IMR-90 (cell line): ENCODE results near the gene CASP9. TPM values are rescaled to one million over a fixed set of nuclear protein-coding genes. Genes with fewer than 3 reads are reported as not detected.

Experiments
- ATAC-seq: fragments of 200-7000 bp; cut with Tn5 transposase; 2 replicates; pipeline ENCODE4 v1.9.1; 2020; ENCODE audit warnings: low read depth, mild to moderate bottlenecking, moderate library complexity
- BruUV-seq: library from RNA; stranded (reverse); fragments of 400-500 nt; replicated peaks from 2 replicates; lab custom pipeline; 2021; lab: Mats Ljungman, UMichigan
- CTCF ChIA-PET: fragments of 300-600 bp; formaldehyde crosslinking; extraction: SDS; loops from one replicate; lab custom pipeline; 2021; ENCODE audit warnings: antibody characterized with exemption; lab: Yijun Ruan, JAX
- POLR2A ChIA-PET: fragments of 300-600 bp; sonication (Branson Sonifier 250); formaldehyde crosslinking; loops from one replicate; lab custom pipeline; 2022; ENCODE audit warnings: antibody characterized with exemption; ENCODE audit not compliant: unreplicated experiment; lab: Charles Lee
- DNase-seq: peaks from one replicate; pipeline ENCODE4 v3.0.0; 2013
- H2AFZ ChIP-seq: replicated peaks from 2 replicates; pipeline ENCODE3; 2013; ENCODE audit warnings: low read length, mild to moderate bottlenecking; ENCODE audit not compliant: poor library complexity
- H2AK5ac ChIP-seq: 2 replicates; pipeline ENCODE4 v1.6.1; 2013; ENCODE audit warnings: low read depth, low read length, inconsistent platforms
- H2AK9ac ChIP-seq: replicated peaks from 2 replicates; pipeline ENCODE3; 2013; ENCODE audit warnings: mild to moderate bottlenecking, low read depth, low read length, moderate library complexity; ENCODE audit not compliant: poor library complexity
- H2BK120ac ChIP-seq: 2 replicates; pipeline ENCODE4 v1.6.1; 2013; ENCODE audit warnings: low read depth, low read length, inconsistent platforms
- H2BK15ac ChIP-seq: 3 replicates; pipeline ENCODE4 v1.6.1; 2013; ENCODE audit warnings: low read depth, low read length, inconsistent platforms
- H2BK20ac ChIP-seq: 2 replicates; pipeline ENCODE4 v1.6.1; 2013; ENCODE audit warnings: low read depth, mild to moderate bottlenecking, inconsistent platforms, low read length, moderate library complexity
- H2BK5ac ChIP-seq: 2 replicates; pipeline ENCODE4 v1.6.1; 2013; ENCODE audit warnings: mild to moderate bottlenecking, low read depth, low read length, inconsistent platforms; ENCODE audit not compliant: poor library complexity, severe bottlenecking
- H3K14ac ChIP-seq: replicated peaks from 2 replicates; pipeline ENCODE4 v1.6.1; 2013; ENCODE audit warnings: low read depth, low read length, inconsistent platforms
- H3K18ac ChIP-seq: 2 replicates; pipeline ENCODE4 v1.6.1; 2013; ENCODE audit warnings: low read depth, low read length, control low read depth
- H3K23ac ChIP-seq: 2 replicates; pipeline ENCODE4 v1.6.1; 2013; ENCODE audit warnings: low read depth, low read length, inconsistent platforms
- H3K27ac ChIP-seq: 2 replicates; pipeline ENCODE4 v1.5.1; 2013; ENCODE audit warnings: mild to moderate bottlenecking, control low read depth, low read length; ENCODE audit not compliant: insufficient read depth
- H3K27me3 ChIP-seq: 2 replicates; pipeline ENCODE4 v1.6.1; 2013; ENCODE audit warnings: low read length; ENCODE audit not compliant: control insufficient read depth, insufficient read depth
- H3K36me3 ChIP-seq: 2 replicates; pipeline ENCODE4 v1.6.1; 2013; ENCODE audit warnings: low read length, mixed read lengths; ENCODE audit not compliant: control insufficient read depth, insufficient read depth
- H3K4ac ChIP-seq: 2 replicates; pipeline ENCODE4 v1.6.1; 2013; ENCODE audit warnings: low read depth, low read length, inconsistent platforms
- H3K4me1 ChIP-seq: 2 replicates; pipeline ENCODE4 v1.6.1; 2013; ENCODE audit warnings: low read length, mixed read lengths; ENCODE audit not compliant: control insufficient read depth, insufficient read depth
- H3K4me2 ChIP-seq: 2 replicates; pipeline ENCODE4 v1.6.1; 2013; ENCODE audit warnings: low read depth, mild to moderate bottlenecking, control low read depth, low read length, moderate library complexity
- H3K4me3 ChIP-seq: 2 replicates; pipeline ENCODE4 v1.5.1; 2013; ENCODE audit warnings: low read depth, mild to moderate bottlenecking, control low read depth, low read length, moderate library complexity; ENCODE audit not compliant: insufficient read depth
- H3K56ac ChIP-seq: 2 replicates; pipeline ENCODE4 v1.6.1; 2013; ENCODE audit warnings: low read length, inconsistent platforms; ENCODE audit not compliant: insufficient read depth; ENCODE audit errors: extremely low read depth
- H3K79me1 ChIP-seq, 2 experiments: 2 replicates each; pipeline ENCODE4 v1.6.1; 2013; ENCODE audit warnings: low read length in 2 of 2, inconsistent platforms in 1 of 2, low read depth in 1 of 2
- H3K9ac ChIP-seq: 2 replicates; pipeline ENCODE4 v1.6.1; 2013; ENCODE audit warnings: low read depth, low read length, control low read depth
- H3K9me1 ChIP-seq: 2 replicates; pipeline ENCODE4 v1.6.1; 2013; ENCODE audit warnings: low read length, inconsistent platforms; ENCODE audit not compliant: insufficient read depth
- H3K9me3 ChIP-seq: 2 replicates; pipeline ENCODE4 v1.6.1; 2013; ENCODE audit warnings: low read length; ENCODE audit not compliant: control insufficient read depth, insufficient read depth
- H4K20me1 ChIP-seq: 2 replicates; pipeline ENCODE4 v1.6.1; 2013; ENCODE audit warnings: low read length, inconsistent platforms; ENCODE audit not compliant: insufficient read depth
- H4K5ac ChIP-seq: 2 replicates; pipeline ENCODE4 v1.6.1; 2013; ENCODE audit warnings: mild to moderate bottlenecking, low read depth, low read length, control low read depth
- H4K8ac ChIP-seq, 2 experiments: 2 replicates each; pipeline ENCODE4 v1.6.1; 2013; ENCODE audit warnings: low read depth in 2 of 2, low read length in 2 of 2, control low read depth in 1 of 2, inconsistent platforms in 1 of 2
- H4K91ac ChIP-seq: 2 replicates; pipeline ENCODE4 v1.6.1; 2013; ENCODE audit warnings: low read depth, low read length, inconsistent platforms; ENCODE audit not compliant: insufficient read depth
- BHLHE40 ChIP-seq: fragments of 150-350 bp; IDR thresholded peaks from 2 replicates; pipeline ENCODE4 v1.6.1; 2016; ENCODE audit warnings: mild to moderate bottlenecking, low read depth, low read length
- CEBPB ChIP-seq: IDR thresholded peaks from 2 replicates; pipeline ENCODE4 v1.6.1; 2012; ENCODE audit warnings: low read depth, low read length, improper control_type of control experiment
- CHD1 ChIP-seq: IDR thresholded peaks from 2 replicates; pipeline ENCODE4 v1.6.1; 2012; ENCODE audit warnings: low read depth, low read length, improper control_type of control experiment
- FOS ChIP-seq: fragments of 150-350 bp; IDR thresholded peaks from 2 replicates; pipeline ENCODE4 v1.6.1; 2016; ENCODE audit warnings: low read depth, low read length
- MAFK ChIP-seq: IDR thresholded peaks from 2 replicates; pipeline ENCODE4 v1.6.1; 2012; ENCODE audit warnings: low read depth, low read length, improper control_type of control experiment
- MAZ ChIP-seq: IDR thresholded peaks from 2 replicates; pipeline ENCODE4 v1.6.1; 2012; ENCODE audit warnings: low read depth, mild to moderate bottlenecking, low read length, improper control_type of control experiment, moderate library complexity, borderline replicate concordance
- MXI1 ChIP-seq: IDR thresholded peaks from 2 replicates; pipeline ENCODE4 v1.6.1; 2012; ENCODE audit warnings: low read depth, mild to moderate bottlenecking, low read length, moderate library complexity, borderline replicate concordance
- NFE2L2 ChIP-seq: fragments of 150-350 bp; IDR thresholded peaks from 2 replicates; pipeline ENCODE4 v1.6.1; 2016; ENCODE audit warnings: low read depth, mild to moderate bottlenecking, low read length
- POLR2A ChIP-seq: IDR thresholded peaks from 2 replicates; pipeline ENCODE4 v1.6.1; 2012; ENCODE audit warnings: mild to moderate bottlenecking, low read depth, low read length
- RAD21 ChIP-seq: IDR thresholded peaks from 2 replicates; pipeline ENCODE4 v1.6.1; 2012; ENCODE audit warnings: low read length, improper control_type of control experiment
- RCOR1 ChIP-seq: IDR thresholded peaks from 2 replicates; pipeline ENCODE4 v1.6.1; 2012; ENCODE audit warnings: mild to moderate bottlenecking, low read length, improper control_type of control experiment; ENCODE audit not compliant: insufficient replicate concordance
- RFX5 ChIP-seq: IDR thresholded peaks from 2 replicates; pipeline ENCODE4 v1.8.0; 2012; ENCODE audit warnings: low read depth, mild to moderate bottlenecking, low read length, moderate library complexity
- SMC3 ChIP-seq: fragments of 150-350 bp; IDR thresholded peaks from 2 replicates; pipeline ENCODE4 v1.6.1; 2016; ENCODE audit warnings: low read depth, mild to moderate bottlenecking, antibody characterized with exemption, low read length, moderate library complexity
- dilution Hi-C: fragments of 300-500 bp; cut with HindIII; formaldehyde crosslinking; loops from one replicate; pipeline ENCODE4 v1.14.3; 2018; ENCODE audit warnings: low sequenced_read_pairs; ENCODE audit not compliant: unreplicated experiment
- in situ Hi-C: fragments of 300-500 bp; cut with MboI; formaldehyde crosslinking; loops from 3 replicates; pipeline ENCODE4 v1.14.3; 2019; ENCODE audit warnings: low sequenced_read_pairs, inconsistent platforms, mixed read lengths
- intact Hi-C: fragments of 100-400 bp; cut with micrococcal nuclease; formaldehyde crosslinking; loops from 2 replicates; pipeline ENCODE4 v1.10.0; 2022
- polyA plus RNA-seq, 3 experiments: library from polyadenylated mRNA; depleted of rRNA; stranded (reverse); fragments of >200 nt; gene quantifications; 2 replicates each; pipeline ENCODE4 v1.2.3, GENCODE V29; 2012; ENCODE audit warnings: low replicate concordance in 1 of 3
- total RNA-seq: library from RNA; depleted of rRNA; stranded (reverse); fragments of >200 nt; gene quantifications from 2 replicates; pipeline ENCODE4 v1.2.3, GENCODE V29; 2012
- TF ChIP-seq, protein P1 (sequence below): conservative IDR thresholded peaks from 2 replicates; pipeline ENCODE4 v1.5.1; 2012; ENCODE audit warnings: mild to moderate bottlenecking, low read depth, low read length, improper control_type of control experiment
- TF ChIP-seq, protein P2 (sequence below): fragments of 150-350 bp; IDR thresholded peaks from 2 replicates; pipeline ENCODE4 v1.6.1; 2016; ENCODE audit warnings: low read depth, mild to moderate bottlenecking, low read length, moderate library complexity, borderline replicate concordance
- TF ChIP-seq, protein P3 (sequence below): fragments of 150-350 bp; IDR thresholded peaks from 2 replicates; pipeline ENCODE4 v1.6.1; 2017; ENCODE audit warnings: mild to moderate bottlenecking, antibody characterized with exemption, low read length, low read depth

The CASP9 gene
- total and polyA plus RNA-seq, 2 of the 4 experiments (the other 2 are of a cell fraction), result 7.0 to 8.3 TPM

DNA sequence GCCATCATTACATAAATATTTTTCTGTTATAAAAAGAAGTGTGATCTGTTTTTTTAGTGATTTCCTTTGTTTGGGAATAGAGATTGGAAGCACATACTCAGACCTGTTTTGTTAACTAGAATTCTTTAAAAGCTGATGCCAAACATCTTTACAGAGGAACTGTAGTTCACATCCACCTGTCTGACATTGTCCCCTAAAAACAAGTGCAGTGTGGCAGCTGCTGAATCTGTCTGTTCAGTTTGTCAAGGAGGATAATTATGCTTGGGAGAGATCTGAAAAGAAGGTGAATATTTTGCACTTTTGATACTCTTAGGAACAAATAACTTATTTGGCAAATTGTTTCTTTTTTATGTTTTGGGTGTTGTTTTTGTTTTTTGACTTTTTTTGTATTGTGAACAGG lies 47.3 kb upstream of the CASP9 start:
- Histone ChIP-seq H3K27me3 (no peaks in the 10 kb centered on the region), H3K14ac (no peak overlapping the region), H2AFZ (no peak overlapping the region), H2BK20ac (no peak overlapping the region), H3K36me3 (peaks cover 25% of the 10 kb centered on the region), H3K4me3 (no peak overlapping the region), H3K79me1 (0 out of 4 replicates have a peak, but pooled peaks cover 0 to 4% of the 10 kb centered on the region in 2 experiments), H2BK120ac (no peak overlapping the region), H3K4me1 (no peaks in the 10 kb centered on the region), H3K9ac (no peak overlapping the region), H3K27ac (no peak overlapping the region), H3K23ac (no peak overlapping the region), H3K18ac (no peak overlapping the region), H2AK5ac (no peak overlapping the region), H3K4ac (no peak overlapping the region), H3K56ac (no peak overlapping the region), H4K8ac (no peak overlapping the region), H4K91ac (no peak overlapping the region), H2AK9ac (no peak overlapping the region), H3K4me2 (no peak overlapping the region), H2BK15ac (no peak overlapping the region), H3K9me1 (peaks cover 2% of the 10 kb centered on the region; the same call in 1 of the 2 replicates), H3K9me3 (no peaks in the 10 kb centered on the region), H4K20me1 (no peaks in the 10 kb centered on the region), H2BK5ac (no peak overlapping the region), H4K5ac (no peak overlapping the region)
- ATAC-seq (no peak), DNase-seq (no peak)
- dilution Hi-C loops, result no loop called here
- TF ChIP-seq MAZ, result no peak
- TF ChIP-seq POLR2A, result no peak
- TF ChIP-seq NFE2L2, result no peak
- TF ChIP-seq MXI1, result no peak
- TF ChIP-seq, protein P1, sequence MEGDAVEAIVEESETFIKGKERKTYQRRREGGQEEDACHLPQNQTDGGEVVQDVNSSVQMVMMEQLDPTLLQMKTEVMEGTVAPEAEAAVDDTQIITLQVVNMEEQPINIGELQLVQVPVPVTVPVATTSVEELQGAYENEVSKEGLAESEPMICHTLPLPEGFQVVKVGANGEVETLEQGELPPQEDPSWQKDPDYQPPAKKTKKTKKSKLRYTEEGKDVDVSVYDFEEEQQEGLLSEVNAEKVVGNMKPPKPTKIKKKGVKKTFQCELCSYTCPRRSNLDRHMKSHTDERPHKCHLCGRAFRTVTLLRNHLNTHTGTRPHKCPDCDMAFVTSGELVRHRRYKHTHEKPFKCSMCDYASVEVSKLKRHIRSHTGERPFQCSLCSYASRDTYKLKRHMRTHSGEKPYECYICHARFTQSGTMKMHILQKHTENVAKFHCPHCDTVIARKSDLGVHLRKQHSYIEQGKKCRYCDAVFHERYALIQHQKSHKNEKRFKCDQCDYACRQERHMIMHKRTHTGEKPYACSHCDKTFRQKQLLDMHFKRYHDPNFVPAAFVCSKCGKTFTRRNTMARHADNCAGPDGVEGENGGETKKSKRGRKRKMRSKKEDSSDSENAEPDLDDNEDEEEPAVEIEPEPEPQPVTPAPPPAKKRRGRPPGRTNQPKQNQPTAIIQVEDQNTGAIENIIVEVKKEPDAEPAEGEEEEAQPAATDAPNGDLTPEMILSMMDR, result no peak
- no peak for TF ChIP-seq CHD1
- TF ChIP-seq RCOR1, result no peak
- TF ChIP-seq, protein P2, sequence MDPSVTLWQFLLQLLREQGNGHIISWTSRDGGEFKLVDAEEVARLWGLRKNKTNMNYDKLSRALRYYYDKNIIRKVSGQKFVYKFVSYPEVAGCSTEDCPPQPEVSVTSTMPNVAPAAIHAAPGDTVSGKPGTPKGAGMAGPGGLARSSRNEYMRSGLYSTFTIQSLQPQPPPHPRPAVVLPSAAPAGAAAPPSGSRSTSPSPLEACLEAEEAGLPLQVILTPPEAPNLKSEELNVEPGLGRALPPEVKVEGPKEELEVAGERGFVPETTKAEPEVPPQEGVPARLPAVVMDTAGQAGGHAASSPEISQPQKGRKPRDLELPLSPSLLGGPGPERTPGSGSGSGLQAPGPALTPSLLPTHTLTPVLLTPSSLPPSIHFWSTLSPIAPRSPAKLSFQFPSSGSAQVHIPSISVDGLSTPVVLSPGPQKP, result no peak
- TF ChIP-seq CEBPB, result no peak
- TF ChIP-seq RFX5, result no peak
- TF ChIP-seq SMC3, result no peak
- TF ChIP-seq MAFK, result no peak
- TF ChIP-seq, protein P3, sequence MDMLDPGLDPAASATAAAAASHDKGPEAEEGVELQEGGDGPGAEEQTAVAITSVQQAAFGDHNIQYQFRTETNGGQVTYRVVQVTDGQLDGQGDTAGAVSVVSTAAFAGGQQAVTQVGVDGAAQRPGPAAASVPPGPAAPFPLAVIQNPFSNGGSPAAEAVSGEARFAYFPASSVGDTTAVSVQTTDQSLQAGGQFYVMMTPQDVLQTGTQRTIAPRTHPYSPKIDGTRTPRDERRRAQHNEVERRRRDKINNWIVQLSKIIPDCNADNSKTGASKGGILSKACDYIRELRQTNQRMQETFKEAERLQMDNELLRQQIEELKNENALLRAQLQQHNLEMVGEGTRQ, result no peak
- no peak for TF ChIP-seq RAD21
- no peak for TF ChIP-seq FOS
- no peak for TF ChIP-seq BHLHE40
- BruUV-seq, result no TSS peak
- intact Hi-C loops, result no loop called here
- POLR2A ChIA-PET, result no interaction called here
- in situ Hi-C loops, result no loop called here
- CTCF ChIA-PET, result interaction anchor here (0.6 kb wide), 1 partner anchor 10 kb away, joined by 3 read pairs; no protein-coding TSS in a partner anchor
